DND-41 (cell line): Measurements from ENCODE around the gene CYTH3.

Experiments used
- ATAC-seq: fragments of 200-7000 bp; cut with Tn5 transposase; 3 replicates; pipeline ENCODE4 v1.9.1; 2021; ENCODE audit warnings: low read depth; ENCODE audit not compliant: insufficient read depth
- DNase-seq: peaks from one replicate; pipeline ENCODE4 v3.0.0-alpha.2; 2020
- H2AFZ ChIP-seq: 2 replicates; pipeline ENCODE4 v1.6.0; 2012; ENCODE audit warnings: low read depth, low read length
- H3K27ac ChIP-seq: 2 replicates; pipeline ENCODE4 v1.5.1; 2012; ENCODE audit warnings: low read length, inconsistent platforms
- H3K27me3 ChIP-seq: fragments of 200-600 bp; sonication (generic); 2 replicates; pipeline ENCODE4 v1.6.0; 2012; ENCODE audit warnings: low read length, mild to moderate bottlenecking, inconsistent platforms; ENCODE audit not compliant: insufficient read depth, poor library complexity
- H3K36me3 ChIP-seq: 2 replicates; pipeline ENCODE4 v1.5.1; 2012; ENCODE audit warnings: low read length, inconsistent platforms; ENCODE audit not compliant: insufficient read depth
- H3K4me1 ChIP-seq: 2 replicates; pipeline ENCODE4 v1.5.1; 2012; ENCODE audit warnings: mild to moderate bottlenecking, low read length; ENCODE audit not compliant: insufficient read depth
- H3K4me2 ChIP-seq: 2 replicates; pipeline ENCODE4 v1.6.0; 2012; ENCODE audit warnings: mild to moderate bottlenecking, moderate library complexity, low read length, inconsistent platforms; ENCODE audit not compliant: insufficient read depth
- H3K4me3 ChIP-seq, 2 experiments: fragments of 200-600 bp in 1 of 2; shearing (Covaris generic) in 1 of 2; 2 replicates each; pipeline ENCODE4 v1.5.1; 2012 to 2016; ENCODE audit warnings: inconsistent platforms in 2 of 2, low read length in 2 of 2, mild to moderate bottlenecking in 2 of 2, low read depth in 1 of 2, moderate library complexity in 1 of 2
- H3K79me2 ChIP-seq: 2 replicates; pipeline ENCODE4 v1.6.0; 2012; ENCODE audit warnings: low read length, inconsistent platforms; ENCODE audit not compliant: insufficient read depth
- H3K9ac ChIP-seq: 2 replicates; pipeline ENCODE4 v1.6.0; 2012; ENCODE audit warnings: low read depth, mild to moderate bottlenecking, inconsistent platforms, low read length, moderate library complexity
- H3K9me3 ChIP-seq: 2 replicates; pipeline ENCODE4 v1.5.1; 2012; ENCODE audit warnings: low read length, moderate library complexity, mild to moderate bottlenecking, inconsistent platforms; ENCODE audit not compliant: insufficient read depth, severe bottlenecking
- H4K20me1 ChIP-seq: 2 replicates; pipeline ENCODE4 v1.6.0; 2012; ENCODE audit warnings: low read length; ENCODE audit not compliant: insufficient read depth
- EZH2 ChIP-seq: IDR thresholded peaks from 3 replicates; pipeline ENCODE4 v1.6.1; 2012; ENCODE audit warnings: borderline replicate concordance, low read depth, mild to moderate bottlenecking, moderate library complexity, low read length, inconsistent platforms; ENCODE audit not compliant: severe bottlenecking
- TF ChIP-seq, protein P1 (sequence below): IDR thresholded peaks from 2 replicates; pipeline ENCODE4 v1.5.1; 2012; ENCODE audit warnings: borderline replicate concordance, low read length, moderate library complexity, mild to moderate bottlenecking; ENCODE audit not compliant: poor library complexity, severe bottlenecking; ENCODE audit errors: extremely low read depth

The CYTH3 gene

DNA sequence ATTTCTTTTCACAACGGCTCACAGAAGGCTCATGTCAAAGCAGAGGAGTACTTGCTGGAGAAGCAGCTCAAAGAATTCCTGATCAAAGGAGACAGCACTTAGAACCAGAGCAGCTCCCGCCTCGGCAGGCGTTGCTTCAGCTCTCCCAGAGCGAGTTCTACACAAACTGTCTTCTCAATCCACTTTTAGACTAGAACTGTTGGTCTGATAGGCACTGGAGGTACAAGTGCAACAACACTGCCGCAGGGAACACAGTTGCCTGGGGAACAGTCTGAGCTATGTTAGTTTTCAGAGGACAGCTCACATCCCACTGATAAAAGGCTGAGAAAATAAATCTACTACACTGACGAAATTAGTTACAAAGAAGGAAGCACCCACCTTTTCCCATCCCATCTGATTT lies 35.4 kb downstream of the CYTH3 start:
- TF ChIP-seq EZH2 = no peak
- TF ChIP-seq, protein P1, sequence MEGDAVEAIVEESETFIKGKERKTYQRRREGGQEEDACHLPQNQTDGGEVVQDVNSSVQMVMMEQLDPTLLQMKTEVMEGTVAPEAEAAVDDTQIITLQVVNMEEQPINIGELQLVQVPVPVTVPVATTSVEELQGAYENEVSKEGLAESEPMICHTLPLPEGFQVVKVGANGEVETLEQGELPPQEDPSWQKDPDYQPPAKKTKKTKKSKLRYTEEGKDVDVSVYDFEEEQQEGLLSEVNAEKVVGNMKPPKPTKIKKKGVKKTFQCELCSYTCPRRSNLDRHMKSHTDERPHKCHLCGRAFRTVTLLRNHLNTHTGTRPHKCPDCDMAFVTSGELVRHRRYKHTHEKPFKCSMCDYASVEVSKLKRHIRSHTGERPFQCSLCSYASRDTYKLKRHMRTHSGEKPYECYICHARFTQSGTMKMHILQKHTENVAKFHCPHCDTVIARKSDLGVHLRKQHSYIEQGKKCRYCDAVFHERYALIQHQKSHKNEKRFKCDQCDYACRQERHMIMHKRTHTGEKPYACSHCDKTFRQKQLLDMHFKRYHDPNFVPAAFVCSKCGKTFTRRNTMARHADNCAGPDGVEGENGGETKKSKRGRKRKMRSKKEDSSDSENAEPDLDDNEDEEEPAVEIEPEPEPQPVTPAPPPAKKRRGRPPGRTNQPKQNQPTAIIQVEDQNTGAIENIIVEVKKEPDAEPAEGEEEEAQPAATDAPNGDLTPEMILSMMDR = no peak
- H3K4me2 ChIP-seq = no peak overlapping the region
- no peak for ATAC-seq
- H3K27ac ChIP-seq = no peak overlapping the region
- H3K4me3 ChIP-seq = no peak overlapping the region
- no peak for DNase-seq
- no peaks in the 10 kb centered on the region for H3K36me3 ChIP-seq
- peaks cover 16% of the 10 kb centered on the region for H4K20me1 ChIP-seq
- H3K79me2 ChIP-seq = no peaks in the 10 kb centered on the region
- H2AFZ ChIP-seq = no peak overlapping the region
- no peak overlapping the region for H3K9ac ChIP-seq
- H3K4me1 ChIP-seq = peaks cover 10% of the 10 kb centered on the region
- H3K9me3 ChIP-seq = no peaks in the 10 kb centered on the region
- H3K27me3 ChIP-seq = no peaks in the 10 kb centered on the region

DNA sequence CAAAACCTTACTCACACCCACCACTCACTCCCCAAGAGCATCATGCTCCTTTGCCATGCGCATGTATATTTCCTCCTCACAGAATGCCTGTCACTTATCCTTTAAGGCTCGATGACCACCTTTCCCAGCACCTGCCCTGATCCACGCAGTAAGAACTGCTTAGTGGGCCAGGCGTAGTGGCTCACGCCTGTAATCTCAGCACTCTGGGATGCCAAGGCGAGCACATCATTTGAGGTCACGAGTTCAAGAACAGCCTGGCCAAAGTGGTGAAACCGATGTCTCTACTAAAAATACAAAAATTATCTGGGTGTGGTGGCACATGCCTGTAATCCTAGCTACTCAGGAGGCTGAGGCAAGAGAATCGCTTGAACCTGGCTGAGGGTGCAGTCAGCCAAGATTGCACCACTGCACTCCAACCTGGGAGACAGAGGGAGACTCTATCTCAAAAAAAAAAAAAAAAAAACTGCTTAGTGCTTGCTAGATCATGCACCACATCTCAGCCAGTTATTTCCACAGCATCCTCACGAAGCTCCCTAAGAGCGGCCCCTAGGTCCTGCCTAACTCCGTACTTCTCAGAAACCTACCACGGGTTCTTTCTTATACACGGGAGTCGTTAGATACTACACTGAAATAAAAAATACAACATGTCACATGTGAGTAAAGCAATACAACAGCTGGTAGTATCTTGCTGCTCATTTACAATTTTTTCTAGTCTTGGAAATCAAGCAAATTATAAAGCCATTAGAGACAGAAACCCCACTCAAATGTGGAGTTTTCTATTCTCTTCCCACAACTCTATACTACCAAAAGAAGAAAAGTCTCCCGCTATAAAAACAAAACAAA lies 37.2 kb downstream of the CYTH3 start:
- H3K9ac ChIP-seq = no peak overlapping the region
- H3K4me3 ChIP-seq = no peak overlapping the region
- H3K79me2 ChIP-seq = no peaks in the 10 kb centered on the region
- H3K4me1 ChIP-seq = peaks cover 8% of the 10 kb centered on the region
- DNase-seq (no peak), ATAC-seq (no peak)
- TF ChIP-seq EZH2 = no peak
- TF ChIP-seq, protein P1 = no peak
- H3K9me3 ChIP-seq = no peaks in the 10 kb centered on the region
- H3K27ac ChIP-seq = no peak overlapping the region
- H4K20me1 ChIP-seq = peaks cover 27% of the 10 kb centered on the region
- H3K4me2 ChIP-seq = no peak overlapping the region
- H3K27me3 ChIP-seq = no peaks in the 10 kb centered on the region
- no peaks in the 10 kb centered on the region for H3K36me3 ChIP-seq
- no peak overlapping the region for H2AFZ ChIP-seq

- ATAC-seq = peak; percentile 89
- no peak overlapping the region for H3K4me2 ChIP-seq
- no peaks in the 10 kb centered on the region for H3K79me2 ChIP-seq
Measured at GRCh38 chr7:6234384-6234783, 38.0 kb downstream of the CYTH3 start.

More at GRCh38 chr7:6234384-6234783, 38.0 kb downstream of the CYTH3 start:
- H3K36me3 ChIP-seq = no peaks in the 10 kb centered on the region
- no peak overlapping the region for H3K27ac ChIP-seq
- DNase-seq = peak; percentile 64
- no peaks in the 10 kb centered on the region for H3K27me3 ChIP-seq
- H3K4me1 ChIP-seq = peaks cover 8% of the 10 kb centered on the region
- H4K20me1 ChIP-seq = peaks cover 29% of the 10 kb centered on the region
- no peak overlapping the region for H2AFZ ChIP-seq
- H3K9ac ChIP-seq = no peak overlapping the region
- H3K4me3 ChIP-seq = no peak overlapping the region
- no peak for TF ChIP-seq EZH2
- TF ChIP-seq, protein P1 = no peak
- H3K9me3 ChIP-seq = no peaks in the 10 kb centered on the region
